Peyer's patch (tissue), 4 donors: ENCODE results near the gene CLK2.

Experiments
- CTCF ChIP-seq, 6 experiments: fragments of 450-650 bp in 4 of 6; fragments of 200-600 bp in 2 of 6; sonication (generic) in 1 of 6; IDR thresholded peaks; one replicate each; pipeline ENCODE4 v1.5.1; 2017 to 2019; ENCODE audit warnings: antibody characterized with exemption in 6 of 6, mild to moderate bottlenecking in 3 of 6, moderate library complexity in 1 of 6
- POLR2A ChIP-seq, 2 donors: fragments of 450-650 bp; IDR thresholded peaks; one replicate each; pipeline ENCODE4 v1.5.1; 2017; ENCODE audit warnings: antibody characterized with exemption in 2 of 2, mild to moderate bottlenecking in 2 of 2, moderate library complexity in 2 of 2

GRCh38 chr1:155313261-155313660 lies 40.0 kb upstream of the CLK2 start:
- TF ChIP-seq CTCF (IDR thresholded peaks at IDR 0.05) = no peak
- TF ChIP-seq POLR2A (IDR thresholded peaks at IDR 0.05) = no peak
